Right renal cortex interstitium (tissue), 3 donors: ENCODE data around the gene WWC1. TPM values are rescaled to one million over a fixed set of nuclear protein-coding genes. Genes with fewer than 3 reads are reported as not detected.
"Not testable (repeated sequence)": the region's sequence is repeated elsewhere in the genome, so short reads cannot be mapped to it uniquely, and the experiment has no call there.

Experiments used
- DNase-seq, 3 donors: peaks; one replicate each; pipeline ENCODE4 v3.0.0-alpha.2; 2013; ENCODE audit warnings: low read depth in 3 of 3, low spot score in 2 of 3
- polyA plus RNA-seq, 3 donors: library from polyadenylated mRNA; unstranded; fragments of 120-200 nt; gene quantifications; one replicate each; pipeline ENCODE4 v1.2.1, GENCODE V29; 2013; ENCODE audit not compliant: insufficient read length in 3 of 3

The WWC1 gene
- polyA plus RNA-seq, 3 donors = 83.0 to 102 (median 89.7) TPM

DNA sequence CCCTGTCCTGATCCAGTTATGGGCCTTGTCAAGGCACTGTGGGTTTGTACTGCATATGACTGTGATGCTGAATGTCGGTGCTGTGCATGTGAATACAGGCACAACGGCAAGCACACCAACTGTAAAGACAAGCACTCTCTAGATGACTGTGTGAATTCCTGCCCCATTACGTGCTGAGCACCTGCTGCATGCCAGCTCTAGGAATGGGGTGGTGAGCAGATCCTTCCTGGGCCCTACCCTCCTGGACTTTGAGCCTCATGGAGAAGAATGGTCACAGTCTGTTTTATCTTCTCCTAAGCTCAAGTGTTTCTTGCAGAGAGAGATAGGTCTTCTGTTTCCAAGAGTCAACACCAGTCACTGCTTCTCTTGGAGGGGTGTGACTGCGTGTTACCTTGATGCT lies 138.9 kb downstream of the WWC1 start:
- no peak for DNase-seq

DNA sequence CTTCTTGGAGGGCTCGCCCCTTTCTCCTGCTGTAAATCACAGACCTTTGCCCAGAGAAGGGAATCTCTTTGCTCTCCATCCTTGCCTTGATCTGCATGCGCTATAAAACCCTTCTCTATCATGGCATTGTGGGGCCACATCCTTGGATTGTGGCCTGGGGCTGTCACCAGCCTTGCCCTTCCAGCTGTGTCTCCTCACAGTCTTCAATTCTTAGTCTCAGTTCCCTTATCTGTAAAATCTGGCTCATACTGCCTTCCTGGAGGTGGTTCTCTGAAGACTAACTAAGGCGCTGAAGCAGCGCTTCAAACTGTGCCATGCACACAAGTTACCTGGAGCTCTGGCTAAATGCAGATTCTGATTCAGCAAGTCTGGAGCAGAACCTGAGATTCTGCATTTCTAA lies 141.5 kb downstream of the WWC1 start:
- no peak for DNase-seq

DNA sequence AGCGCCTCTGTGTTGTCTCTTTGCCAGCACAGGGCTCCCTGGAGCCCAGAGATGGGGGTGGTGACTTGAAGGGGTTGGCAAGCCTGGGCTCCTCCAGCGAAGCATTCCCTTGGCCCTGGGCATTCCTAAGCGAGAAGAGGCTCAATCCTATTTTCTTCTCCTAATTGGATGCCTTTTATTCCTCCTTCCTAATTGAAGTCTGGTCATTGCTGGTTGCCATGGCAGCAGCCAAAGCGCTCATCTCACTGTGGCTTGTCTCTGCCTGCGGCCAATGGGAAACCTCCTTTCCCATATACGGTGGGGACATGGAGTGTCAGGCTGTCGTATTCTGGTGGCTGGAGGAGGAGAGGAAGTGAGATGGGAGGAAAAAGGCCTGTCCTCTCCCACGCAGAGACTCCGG lies 142.6 kb downstream of the WWC1 start:
- DNase-seq = peak in 1 of 3 donors; percentile 5

DNA sequence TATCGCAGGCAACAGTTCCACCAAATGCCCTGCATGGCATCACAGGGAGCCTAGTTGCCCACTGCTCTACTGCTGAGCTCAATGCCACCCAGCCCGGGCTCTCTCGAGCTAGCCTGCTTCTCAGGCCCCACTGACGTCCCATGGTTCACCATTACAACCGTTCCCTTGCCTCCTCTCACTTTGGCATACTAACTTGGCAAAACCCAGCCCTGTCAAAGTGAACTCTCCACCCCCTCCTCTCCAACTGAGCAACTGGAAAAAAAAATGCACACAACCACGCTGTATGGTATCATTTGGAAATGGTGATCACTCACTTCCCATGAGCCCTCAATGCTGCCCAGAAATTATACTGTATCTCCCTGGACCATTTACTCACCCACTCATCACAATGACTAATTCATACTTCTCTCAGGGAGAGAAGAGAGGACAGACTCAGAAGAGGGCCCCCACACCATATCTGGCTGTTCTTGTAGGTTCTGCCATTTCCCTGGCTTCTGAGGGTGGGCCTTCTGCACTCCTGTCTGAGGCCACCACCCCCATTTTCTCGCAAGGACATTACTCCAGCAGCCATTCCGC lies 143.4 kb downstream of the WWC1 start:
- DNase-seq = no peak

DNA sequence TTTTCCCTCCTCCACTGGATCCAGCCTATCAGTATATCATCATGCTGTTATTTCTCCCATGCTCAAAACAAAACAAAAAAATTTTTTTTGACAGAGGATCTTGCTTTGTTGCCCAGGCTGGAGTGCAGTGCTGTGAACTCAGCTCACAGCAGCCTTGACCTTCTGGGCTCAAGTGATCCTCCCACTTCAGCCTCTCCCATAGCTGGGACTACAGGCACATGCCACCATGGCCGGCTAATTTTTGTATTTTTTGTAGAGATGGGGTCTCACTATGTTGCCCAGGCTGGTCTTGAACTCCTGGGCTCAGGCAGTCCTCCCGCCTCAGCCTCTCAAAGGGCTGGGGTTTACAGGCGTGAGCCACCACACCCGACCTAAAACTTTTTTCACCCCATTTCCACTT lies 143.9 kb downstream of the WWC1 start:
- DNase-seq = not testable (repeated sequence)

DNA sequence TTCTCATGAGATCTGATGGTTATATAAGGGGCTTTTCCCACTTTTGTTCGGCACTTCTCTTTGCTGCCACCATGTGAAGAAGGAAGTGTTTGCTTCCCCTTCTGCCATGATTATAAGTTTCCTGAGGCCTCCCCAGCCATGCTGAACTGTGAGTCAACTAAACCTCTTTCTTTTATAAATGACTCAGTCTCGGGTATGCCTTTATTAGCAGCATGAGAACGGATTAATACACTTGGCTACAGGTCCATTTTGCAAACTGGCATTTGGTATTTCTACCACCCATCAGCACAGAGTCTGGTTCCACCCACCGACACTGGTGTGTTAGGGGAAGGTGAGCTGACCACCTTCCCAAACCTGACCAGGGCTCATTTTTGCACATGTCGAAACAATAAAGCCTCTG lies 146.9 kb downstream of the WWC1 start:
- DNase-seq = no peak

DNA sequence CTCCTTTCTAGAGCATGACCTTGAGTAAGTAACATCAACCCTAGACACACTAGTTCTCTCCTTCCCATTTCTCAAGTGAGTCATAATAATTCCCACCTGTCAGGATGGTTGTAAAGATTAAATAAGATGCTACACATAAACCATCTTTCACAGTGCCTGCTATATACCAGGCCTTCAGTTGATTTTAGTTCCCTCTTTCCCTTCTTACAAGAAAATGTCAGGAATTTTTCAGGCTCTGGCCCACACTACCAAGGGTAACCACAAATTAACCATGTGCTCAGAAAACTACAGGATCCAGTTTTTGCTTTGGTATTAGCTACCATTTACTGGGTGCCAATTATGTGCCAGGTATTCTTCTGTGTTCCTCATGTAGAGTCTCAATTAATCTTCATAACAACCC lies 152.1 kb downstream of the WWC1 start:
- DNase-seq = no peak

DNA sequence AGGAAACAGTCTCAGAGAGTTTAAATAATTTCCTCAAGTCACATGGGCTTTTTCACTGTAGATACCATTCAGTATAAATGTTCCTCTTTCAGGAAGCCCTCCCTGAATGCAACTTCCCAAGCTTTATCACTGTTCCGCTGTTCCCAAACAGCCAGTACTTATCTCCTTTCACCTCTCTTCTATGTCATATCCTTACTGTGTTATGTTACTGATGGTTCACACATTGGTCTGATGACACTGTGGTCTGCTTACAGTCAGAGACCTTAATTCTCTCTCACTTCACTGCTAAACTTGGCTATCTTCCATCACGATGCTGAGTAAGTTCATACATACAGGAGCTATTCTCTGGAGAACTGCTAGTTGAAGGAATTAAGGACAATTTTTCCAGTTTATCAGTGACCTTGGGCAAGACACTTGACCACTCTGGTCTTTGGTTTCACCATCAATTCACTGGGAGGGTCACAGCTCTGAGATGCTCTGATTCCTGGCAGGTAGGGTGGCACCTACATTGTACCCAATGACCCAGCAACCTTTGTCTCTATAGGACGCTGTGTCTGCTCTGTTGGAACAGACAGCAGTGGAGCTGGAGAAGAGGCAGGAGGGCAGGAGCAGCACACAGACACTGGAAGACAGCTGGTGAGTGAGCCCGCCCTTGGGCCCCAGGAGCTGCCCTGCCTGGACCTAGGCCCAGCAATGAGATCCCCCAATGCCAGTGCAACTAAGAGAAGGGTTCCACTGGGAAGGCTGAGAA lies 152.7 kb downstream of the WWC1 start:
- DNase-seq = no peak

DNA sequence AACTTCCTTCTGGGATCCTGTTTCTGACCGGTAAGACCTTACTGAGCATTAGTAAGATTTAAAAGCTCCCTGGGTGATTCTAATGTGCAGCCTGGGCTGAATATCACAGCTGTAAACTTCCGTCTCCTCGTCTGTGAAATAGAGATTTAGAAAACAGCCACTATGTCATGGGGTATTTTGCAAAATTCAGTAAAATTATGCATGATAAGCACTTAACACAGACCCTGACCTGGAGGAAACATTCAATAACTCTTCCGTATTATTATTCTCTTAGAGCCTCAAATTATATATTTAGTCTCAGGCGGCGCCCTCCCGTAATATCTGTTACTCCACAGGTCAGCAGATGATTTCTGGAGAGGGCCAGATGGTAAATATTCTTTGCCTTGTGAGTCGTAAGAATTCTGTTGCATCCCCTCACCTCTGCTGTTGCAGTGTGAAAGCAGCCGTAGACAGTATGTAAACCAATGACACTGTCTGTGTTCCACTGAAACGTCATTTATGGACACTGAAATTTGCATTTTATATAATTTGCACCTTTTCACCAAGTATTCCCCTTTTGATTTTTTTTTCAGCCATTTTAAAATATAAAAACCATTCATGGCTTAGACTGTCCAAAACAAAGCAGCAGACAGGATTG lies 155.7 kb downstream of the WWC1 start:
- DNase-seq = no peak

DNA sequence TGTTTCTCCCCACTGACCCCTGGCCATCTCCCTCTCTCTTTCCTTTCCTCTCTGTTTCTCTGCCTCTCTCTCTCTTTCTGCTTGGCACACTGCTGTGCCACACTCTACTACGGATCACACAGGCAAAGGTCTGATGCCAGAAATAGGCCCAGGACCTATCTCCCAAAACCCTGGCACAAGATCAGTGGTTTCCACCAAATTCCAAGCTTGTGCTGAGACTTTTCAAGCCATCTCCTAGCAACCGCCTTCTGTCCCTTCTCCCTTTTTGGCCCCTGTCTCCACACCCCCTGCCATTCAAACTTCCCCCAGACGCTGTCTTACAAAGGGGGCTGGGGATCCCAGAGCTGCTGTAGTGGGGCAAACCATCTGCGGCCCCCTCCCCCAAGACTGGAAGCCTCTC lies 156.4 kb downstream of the WWC1 start:
- no peak for DNase-seq

DNA sequence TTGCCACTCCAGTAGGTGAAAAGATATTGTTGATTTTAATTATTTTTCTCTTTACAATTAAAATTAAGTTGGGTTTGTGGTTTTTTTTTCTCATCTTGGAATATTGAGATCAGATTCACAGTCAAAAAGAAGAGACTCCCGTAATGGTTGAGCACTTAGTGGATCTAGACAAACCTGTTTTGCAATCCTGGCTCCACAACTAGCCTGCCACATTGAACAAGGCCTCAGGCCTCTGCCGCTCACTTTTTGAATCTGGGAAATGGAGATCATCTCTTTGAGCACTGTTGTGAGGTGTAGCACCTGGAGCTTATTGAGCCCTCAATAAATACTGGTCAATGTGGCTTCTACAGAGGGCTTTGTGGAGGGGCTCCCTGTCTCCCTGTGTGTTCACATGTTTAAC lies 157.7 kb downstream of the WWC1 start:
- no peak for DNase-seq

DNA sequence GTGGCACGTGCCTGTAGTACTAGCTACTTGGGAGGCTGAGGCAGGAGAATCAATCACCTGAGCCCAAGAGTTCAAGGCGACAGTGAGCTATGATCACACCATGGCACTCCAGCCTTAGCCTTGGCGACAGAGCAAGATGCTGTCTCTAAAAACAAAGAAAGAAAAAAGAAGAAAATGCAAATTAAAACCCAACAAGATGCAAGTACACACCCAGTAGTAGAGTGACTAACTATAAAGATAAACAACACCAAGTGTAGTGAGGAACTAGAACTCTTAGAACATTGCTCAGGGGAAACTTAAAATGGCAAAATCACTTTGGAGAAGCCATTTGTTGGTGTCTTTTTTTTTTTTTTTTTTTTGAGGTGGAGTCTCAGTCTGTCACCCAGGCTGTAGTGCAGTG lies 160.1 kb downstream of the WWC1 start:
- no peak for DNase-seq

DNA sequence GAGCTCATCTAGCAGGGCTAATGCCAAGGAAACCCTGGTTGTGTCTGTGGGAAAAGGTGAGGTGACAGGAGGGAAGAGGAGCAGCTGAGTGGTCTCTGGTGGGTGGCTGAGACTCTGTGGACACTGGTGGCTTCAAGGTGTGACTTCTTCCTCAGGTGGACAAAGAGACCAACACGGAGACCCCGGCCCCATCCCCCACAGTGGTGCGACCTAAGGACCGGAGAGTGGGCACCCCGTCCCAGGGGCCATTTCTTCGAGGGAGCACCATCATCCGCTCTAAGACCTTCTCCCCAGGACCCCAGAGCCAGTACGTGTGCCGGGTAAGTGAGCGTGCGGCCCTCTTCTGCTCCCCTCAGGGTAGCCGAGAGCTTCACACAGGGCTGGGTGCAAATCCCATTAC lies 163.8 kb downstream of the WWC1 start:
- no peak for DNase-seq

DNA sequence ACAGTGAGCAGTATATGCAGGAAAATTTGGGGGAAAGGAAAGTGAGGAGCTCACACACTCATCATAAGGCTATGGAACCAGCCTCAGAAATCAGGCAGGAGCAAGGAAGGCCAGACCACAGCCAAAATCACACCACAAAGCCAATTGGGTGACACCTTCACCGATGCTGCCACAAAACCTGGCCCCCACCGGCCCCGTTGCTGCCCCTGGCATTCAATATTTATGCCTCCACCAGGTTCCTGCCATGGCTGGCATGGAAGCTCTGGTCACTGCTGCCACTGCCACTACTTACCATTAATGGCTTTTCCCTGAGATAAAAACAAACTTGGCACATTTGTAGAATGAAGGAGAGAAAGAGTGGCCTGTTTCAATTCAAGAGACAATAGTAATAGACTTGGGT lies 166.1 kb downstream of the WWC1 start:
- DNase-seq = no peak

DNA sequence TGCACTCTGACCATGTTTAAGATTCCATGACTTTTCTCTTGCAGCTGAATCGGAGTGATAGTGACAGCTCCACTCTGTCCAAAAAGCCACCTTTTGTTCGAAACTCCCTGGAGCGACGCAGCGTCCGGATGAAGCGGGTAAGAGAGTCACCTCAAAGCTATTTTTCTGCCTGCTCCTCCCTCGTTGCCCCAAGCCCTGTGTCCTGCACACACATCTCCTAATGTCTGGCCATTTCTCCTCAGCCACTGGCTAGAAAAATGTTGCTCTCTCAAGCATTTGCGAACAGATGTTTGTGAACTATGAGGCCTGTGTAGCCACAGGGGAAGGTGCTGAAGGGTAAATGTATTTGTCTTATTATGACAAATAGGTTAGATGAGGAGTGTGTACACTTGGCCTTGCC lies 169.2 kb downstream of the WWC1 start:
- DNase-seq = no peak

DNA sequence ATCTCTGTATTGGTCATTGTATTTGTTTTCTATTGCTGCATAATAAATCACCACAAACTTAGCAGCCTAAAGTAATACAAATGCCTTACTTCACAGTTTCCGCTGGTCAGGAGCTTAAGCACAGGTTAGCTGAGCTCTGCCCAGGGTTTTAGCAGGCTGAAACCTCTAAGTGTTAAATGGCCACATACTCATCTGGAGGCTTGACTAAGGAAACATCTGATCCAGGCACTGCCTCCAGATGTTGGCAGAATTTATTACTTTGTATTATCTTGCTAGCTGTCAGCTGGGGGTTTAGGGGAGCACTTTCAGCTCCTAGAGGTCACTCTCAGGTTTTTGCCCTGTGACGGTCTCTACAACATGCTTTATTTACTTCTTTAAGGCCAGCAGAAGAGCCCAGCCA lies 171.6 kb downstream of the WWC1 start:
- DNase-seq = no peak

DNA sequence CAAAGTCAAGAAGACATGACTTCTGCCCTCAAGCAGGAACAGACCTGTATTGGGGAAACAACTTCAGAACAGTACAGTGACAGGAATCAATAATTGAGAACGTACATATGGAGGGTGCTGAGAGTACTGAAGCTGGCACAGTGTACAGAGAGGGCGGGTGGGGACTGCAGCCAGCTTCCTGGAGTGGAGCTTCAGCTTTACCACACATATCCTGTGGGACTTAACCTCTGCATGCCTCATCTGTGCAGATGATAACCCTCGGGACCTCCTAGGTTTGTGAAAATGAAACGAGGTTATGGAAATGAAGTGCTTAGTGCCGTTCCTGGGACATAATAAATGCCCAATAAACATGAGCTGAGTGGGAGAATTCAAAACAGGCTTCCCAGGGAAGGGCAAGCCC lies 172.8 kb downstream of the WWC1 start:
- DNase-seq = no peak

DNA sequence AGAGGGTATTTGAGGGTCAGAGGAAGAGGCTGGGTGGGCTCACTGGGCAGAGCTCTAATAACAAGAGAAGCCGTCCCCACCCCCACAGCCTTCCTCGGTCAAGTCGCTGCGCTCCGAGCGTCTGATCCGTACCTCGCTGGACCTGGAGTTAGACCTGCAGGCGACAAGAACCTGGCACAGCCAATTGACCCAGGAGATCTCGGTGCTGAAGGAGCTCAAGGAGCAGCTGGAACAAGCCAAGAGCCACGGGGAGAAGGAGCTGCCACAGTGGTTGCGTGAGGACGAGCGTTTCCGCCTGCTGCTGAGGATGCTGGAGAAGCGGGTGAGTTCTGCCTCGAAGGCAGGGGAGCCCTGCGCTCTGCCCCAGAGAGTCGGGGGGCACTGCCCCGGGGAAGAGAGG lies 173.2 kb downstream of the WWC1 start:
- DNase-seq = no peak

DNA sequence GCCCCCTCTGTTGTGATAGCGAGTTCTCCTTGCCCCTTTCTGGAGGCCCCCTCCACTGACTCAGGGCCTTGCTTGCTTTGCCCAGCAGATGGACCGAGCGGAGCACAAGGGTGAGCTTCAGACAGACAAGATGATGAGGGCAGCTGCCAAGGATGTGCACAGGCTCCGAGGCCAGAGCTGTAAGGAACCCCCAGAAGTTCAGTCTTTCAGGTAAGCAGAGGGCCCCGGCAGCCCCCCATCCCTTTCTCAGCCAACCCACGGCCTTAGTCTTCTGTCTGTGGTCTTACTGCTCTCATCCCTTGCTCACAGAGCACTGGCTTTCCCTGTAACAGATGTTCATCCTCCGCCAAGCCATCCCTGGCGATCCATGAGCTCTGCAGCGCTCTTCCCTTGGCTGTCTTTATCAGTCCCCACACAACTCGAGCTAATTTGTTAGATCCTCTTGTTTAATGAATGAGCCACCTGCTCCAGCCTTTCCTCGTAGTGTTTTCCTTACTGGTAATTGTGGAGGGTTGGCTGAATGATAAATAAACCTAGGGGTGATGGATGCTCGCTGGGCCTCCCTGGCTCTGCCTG lies 176.4 kb downstream of the WWC1 start:
- no peak for DNase-seq

DNA sequence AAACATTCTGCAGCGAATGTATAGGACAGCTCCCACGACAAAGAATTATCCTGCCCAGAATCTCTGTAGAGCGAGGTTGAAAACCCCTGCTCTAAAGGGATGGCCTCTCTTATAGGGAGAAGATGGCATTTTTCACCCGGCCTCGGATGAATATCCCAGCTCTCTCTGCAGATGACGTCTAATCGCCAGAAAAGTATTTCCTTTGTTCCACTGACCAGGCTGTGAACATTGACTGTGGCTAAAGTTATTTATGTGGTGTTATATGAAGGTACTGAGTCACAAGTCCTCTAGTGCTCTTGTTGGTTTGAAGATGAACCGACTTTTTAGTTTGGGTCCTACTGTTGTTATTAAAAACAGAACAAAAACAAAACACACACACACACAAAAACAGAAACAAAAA lies 177.4 kb downstream of the WWC1 start:
- no peak for DNase-seq

DNA sequence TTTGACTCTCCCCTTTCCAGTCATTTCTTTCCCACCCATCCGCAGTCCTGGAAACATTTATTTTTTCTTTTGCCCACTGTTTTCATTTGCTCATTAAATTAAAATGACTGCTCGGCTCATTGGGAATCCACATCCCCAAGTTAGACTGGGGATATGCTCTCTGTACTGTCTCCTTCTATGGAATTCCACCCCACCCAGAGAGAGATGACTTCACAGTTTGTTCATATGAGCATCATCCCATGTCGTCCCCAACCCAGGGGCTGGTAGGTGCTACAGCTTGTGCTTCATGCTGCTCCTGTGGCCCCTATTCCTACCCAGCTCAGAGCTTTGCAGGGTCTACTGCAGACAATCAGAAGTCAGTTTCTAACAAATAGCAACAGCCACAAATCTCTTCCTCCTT lies 178.4 kb downstream of the WWC1 start:
- DNase-seq = no peak

DNA sequence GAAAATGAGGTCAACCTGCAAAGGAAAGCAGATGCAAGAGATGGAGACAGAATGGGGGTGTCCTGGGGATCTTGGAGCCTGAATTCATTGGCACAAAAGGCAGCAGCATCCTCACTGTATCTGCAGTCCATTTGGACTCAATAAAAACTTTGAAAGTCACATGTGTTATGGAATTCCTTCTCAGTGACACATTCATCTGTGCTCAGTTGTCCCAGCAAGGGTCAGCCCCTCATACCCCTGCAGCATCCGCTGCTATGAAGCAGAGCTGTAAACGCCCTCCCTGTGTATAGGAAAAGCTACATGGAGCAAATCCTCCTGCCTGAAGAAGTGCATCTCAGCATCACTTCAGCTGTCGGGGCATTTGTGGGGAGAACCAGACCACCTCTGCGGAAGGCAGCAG lies 180.3 kb downstream of the WWC1 start:
- no peak for DNase-seq
